GM19463 (cell line): Measurements from ENCODE around the gene PLEKHA5.
"Not testable (repeated sequence)": the region's sequence is repeated elsewhere in the genome, so short reads cannot be mapped to it uniquely, and the experiment has no call there.

Experiments
- ATAC-seq: cut with Tn5 transposase; IDR thresholded peaks from one replicate; pipeline ENCODE4 v1.9.1; 2021; ENCODE audit warnings: mild to moderate bottlenecking, moderate library complexity; ENCODE audit not compliant: unreplicated experiment

PLEKHA5 gene

DNA sequence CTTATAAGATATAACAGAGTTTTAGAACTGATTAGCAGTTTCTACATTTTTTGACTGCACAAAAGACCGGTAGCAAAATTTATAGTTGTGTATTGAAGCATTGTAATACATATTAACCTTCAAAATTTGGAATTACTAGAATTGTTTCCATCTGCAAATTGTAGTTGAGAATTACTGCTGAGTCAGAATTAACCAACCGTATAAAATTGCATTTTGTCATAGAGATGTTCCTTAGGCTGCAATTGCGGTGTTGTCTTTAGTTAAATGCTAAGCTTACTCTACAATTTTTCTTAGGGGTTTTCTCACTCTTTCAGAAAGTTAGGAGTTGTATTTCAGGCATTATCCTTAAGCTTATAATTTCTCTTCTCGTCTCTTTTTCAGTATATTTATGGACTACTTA lies 132.2 kb downstream of the PLEKHA5 start:
- ATAC-seq: no peak

DNA sequence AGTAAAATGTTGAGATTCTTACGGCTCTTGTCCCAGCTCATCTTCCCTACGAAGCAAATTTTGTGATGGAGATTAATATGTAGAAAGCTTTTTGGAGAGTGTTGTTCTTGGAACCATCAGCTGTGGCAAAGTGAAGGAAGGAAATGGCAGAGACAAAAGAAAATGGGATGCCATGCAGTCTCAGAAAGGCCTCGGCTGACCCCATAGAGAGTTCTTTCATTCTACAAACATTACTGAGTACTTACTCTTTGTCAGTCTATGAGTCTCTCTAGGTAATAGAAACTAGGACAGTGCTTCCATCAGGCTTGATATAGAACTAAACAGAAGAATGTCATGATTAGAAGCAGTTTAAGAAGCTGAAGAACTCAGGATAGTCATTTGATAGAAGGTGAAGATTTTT lies 134.1 kb downstream of the PLEKHA5 start:
- no peak for ATAC-seq

DNA sequence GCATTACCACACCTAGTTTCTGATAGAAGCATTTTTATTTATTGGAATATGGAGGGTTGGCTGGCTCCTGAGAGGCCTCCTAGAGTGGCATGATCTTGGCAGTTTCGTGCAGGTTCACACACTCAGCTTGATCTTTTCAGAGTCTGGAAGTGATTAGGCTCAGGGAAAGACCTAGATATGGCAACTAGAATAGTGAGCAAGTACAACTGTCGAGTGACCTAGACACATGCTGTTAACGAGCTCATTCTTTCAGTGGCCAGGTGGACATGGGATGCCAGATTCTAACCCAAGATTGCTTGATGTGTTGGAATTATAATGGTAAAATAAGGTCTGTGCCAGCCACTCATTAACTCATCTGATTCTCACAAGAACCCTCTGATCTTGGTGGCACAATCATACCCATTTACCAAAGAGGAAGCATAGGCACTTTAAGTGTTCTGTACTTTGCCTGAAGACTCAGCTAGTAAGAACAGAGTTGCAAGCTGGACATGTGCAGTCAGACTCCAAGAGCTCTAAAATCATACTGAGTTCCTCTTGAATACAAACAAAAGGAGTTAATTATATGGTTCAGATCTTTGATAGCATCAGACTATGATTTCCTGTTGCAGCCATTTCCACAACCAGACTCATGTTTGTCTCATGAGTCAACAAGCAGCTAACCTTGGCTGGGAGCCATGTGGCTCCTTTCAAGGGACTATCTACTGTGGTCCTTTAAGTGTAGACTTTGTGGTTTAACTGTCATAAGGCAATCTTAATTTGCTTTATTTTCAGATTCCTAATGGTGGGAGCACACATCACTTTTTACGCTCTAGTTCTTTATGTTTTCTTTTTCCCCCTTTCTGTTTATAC lies 144.2 kb downstream of the PLEKHA5 start:
- ATAC-seq: no peak

DNA sequence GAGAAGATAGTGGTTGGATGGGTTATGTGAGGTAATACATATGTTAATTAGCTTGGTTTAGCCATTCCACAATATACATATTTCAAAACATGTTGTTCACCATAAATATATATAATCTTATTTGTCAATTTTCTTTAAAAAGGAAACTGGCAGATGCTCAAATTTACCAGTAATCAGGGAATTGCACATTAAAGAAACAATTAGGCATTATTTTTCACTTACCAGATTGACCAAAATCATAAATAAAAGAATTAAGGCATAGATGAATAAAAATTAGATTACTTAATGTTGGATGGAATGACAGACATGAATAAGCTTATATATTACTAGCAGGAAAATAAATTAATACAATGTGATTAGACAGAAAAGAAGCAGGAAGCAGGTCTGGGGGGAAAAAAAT lies 147.2 kb downstream of the PLEKHA5 start:
- ATAC-seq: no peak

DNA sequence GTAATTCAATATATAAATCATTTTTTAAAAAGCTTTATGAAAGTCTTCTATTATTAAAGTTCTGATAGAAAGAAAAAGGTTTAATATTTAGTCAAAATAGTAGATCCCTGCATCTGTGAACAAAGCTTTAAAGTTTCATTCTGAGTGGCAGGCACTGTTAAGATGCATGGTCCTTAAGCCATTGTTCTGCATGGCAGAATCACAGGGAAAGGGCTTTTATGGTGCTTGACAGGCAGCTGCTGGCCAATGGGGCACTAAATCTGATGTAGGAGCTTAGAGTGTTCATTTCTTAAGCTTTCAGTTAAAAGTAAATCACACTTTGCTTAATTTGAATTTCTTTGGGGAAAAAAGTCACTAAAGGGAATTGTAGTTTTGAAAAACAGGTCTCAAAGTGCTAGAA lies 148.2 kb downstream of the PLEKHA5 start:
- ATAC-seq: no peak

DNA sequence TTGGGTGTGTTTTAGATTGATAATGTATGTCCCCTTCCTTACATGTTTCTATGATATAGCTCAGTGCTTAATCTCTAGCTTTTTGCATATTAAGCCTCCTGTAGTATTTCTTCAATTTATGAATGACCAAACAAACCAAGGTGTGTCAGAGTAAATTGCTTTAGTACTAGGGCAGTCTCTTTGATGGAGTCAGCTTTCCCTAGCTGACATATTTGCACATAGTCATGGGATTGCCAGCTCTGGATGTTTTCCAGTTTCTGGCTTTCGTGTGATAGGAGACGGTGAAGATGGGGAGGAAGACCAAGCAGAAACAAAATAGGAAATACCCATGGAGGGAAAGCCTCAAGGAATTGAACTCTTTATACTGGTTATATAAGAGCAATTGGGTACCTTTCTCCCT lies 148.9 kb downstream of the PLEKHA5 start:
- ATAC-seq: no peak

DNA sequence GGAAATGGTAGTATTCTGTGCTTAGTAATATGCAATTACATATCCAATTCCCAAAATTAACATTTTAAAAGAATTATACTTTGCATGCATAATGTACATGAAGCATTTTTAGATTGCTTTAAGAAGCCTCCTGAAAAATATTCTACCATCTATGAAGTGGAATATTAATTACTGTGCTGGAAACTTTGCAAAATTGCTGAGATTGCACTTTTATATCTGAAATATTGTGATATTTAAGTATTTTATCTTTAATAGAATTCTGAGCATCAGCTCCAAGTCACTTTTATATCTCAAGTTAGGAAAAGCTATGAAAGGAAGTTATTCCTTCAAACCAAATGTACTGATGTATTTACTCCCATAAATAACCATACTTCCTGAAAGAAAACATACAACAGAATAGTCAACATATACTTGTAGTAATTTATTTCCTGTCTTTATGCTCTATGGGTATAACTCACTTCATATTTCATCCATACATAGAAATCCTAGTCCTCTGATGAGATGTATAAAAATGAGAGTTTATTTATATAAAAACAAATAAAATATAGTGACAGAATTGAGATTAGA lies 152.7 kb downstream of the PLEKHA5 start:
- no peak for ATAC-seq

DNA sequence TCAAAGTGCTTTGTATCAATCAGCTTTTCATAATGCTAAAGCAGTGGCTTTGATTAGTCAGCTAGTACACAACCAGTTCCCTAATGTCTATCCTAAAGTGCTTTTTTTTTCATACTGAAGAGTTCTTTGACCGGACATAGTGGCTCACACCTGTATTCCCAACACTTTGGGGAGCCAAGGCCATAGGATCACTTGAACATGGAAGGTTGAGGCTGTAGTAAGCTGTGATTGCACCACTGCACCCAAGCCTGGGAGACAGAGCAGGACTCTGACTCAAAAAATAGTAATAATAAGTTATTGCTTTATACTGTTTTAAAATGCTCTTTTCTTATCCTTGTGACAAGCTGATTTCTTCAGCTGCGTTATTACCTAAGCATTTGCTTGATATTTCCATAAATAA lies 155.1 kb downstream of the PLEKHA5 start:
- ATAC-seq: no peak

DNA sequence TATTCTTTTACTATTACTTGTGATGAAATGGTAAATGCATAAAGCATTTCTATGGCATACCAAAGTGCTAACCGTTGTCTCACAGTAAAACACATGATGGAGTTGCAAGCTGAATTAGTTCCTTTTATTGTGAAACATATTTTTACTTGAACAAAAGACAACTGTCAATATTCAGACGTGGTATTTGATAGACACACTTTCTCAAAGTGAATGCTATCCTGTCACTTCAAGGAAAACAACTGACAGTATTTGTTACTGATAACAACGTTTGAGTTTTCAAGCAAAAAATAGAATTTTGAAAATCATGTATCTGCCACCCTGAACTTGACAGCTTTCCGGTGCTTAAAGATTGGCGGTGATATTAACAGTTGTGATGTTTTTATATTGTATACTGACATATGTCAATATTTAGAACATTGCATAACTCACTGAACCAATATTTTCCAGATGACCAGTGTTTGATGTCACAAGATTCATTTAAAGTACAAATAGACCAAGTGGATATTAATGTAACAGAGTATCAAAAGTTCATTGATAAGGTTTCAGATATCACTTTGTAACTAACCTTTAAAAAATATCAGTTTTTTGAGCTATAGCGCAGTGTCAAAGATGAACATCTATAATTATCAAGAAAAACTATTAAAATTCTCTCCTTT lies 156.4 kb downstream of the PLEKHA5 start:
- ATAC-seq: no peak

DNA sequence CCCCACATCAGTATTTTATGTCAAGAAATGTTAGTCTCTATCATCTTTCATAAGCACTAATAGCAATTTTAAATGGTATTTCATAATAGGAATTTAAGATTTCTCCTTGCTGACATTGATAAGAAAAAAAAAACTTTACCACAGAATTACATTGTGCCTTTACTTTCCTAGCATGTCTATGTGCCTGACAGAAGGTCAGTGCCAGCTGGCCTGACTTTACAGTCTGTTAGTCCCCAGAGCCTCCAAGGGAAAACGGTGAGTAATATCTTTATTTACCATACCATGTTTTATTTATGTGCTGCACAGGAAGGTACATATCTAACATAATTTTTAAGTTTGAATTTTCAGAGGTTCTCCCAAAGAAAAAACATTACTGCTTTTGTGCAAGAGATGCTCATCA lies 157.8 kb downstream of the PLEKHA5 start:
- ATAC-seq: no peak

DNA sequence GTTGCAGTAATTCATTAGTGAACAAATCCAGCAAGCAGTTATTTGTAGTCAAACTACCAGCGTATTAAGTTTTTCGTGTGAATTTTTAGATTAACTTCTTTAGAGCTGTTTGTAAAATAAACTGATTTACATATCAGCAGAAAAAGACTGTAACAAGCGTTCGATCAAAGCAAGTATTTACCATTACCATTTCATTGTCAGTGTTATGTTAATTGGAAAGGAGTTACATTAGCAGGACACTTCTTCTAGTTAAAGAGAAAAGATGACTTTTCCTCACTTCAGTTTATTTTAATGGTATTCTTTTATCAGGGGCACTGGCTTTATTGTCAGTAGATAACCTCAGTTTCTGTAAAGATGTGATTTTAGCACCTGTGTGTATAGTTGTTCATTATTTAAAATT lies 158.6 kb downstream of the PLEKHA5 start:
- ATAC-seq: no peak

DNA sequence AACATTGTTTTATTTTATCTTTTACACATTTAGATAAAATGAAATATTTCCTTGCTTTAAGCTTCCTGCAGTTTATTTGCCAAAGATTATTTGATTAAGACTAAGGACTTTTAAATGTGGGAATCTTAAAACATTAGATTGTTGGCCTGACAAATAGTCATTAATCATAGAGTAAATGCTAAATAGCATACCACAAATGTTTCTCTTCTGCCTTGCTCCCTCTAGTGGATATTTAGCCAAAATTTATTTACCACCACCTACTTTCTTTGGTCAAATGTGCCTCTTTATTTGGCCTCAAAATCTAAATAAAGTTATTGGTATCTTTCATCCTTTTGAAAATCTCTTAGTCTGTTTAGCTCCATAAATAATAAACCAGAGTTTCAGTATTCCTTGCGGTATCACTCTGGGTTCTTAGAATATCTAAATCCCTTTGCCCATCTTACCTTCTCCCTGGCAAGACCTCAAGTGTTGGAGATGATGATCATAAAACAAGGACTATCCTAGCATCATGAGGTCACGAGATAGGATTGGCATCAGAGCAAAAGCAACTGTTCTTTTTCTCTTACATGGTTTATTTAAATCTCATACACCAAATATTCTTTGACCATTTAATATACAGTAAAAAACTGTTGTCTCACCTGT lies 159.2 kb downstream of the PLEKHA5 start:
- no peak for ATAC-seq

DNA sequence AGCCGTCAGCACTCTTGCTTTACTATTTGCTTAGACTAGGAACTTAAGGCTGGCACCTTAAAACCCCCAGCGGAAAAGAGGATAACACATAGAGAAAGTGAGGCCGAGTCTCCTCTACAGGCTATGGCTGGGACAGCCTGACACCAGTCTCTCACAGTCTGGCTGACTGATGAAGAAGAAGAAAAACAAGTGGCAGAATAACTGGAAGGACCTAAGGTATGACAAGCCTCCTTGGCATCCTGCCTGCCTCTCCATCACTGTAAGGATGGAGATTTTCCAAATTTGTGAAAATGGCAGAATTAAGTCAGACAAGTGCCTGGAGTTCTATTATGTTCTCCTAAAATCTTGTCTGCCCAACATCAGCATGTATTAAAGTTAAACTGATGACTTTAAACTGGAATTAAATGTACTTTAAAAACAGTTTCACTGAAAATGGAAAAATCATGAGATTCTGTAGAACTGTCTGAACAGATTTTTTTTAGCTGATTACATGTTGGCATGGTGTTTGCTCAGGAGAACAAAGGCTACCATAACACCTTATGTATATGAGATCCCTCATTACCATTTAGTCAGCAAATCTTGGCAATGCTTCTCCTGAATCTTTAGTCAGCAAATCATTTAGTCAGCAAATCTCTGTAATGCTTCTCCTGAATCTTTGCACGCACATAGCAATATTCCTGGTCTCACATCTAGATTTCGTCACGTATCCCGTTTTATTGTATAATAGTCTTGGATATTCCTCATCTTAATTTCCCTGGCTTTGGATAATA lies 169.5 kb downstream of the PLEKHA5 start:
- no peak for ATAC-seq

DNA sequence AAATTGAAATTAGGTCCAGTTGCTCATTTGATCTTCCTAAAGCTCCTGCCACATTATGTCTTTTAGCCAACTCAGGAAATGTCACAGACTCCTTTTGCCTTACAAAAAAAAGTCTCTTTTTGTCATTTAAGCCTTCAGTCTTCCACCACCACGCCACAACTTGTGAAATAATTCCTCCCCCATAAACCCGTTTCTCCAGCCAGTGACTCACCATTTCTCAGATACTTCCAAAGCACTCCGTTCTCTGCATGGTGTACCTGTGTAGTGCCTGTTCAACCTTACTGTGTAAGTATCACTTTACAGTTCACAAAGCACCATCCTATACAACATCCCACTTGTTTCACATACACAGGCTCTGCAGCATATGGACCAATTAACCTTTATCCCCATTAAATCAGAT lies 170.2 kb downstream of the PLEKHA5 start:
- no peak for ATAC-seq

DNA sequence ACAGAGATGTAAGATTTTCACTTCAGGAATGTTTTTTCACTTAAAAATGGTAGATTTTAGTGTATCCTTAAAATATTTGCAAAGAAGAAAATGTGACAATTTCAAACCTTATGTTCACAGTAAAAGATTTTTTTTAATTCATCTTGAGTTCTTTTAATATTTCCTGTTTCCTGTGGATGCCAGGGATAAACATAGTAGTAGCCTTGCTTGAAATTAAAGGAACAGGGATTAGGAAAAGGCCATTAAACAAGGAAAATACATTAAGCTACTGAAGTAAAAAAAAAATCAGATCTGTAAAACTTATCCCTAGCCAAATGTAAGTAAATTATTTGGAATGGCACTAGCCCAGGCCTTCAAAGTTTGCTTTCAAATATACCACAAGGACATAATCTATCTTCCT lies 171.7 kb downstream of the PLEKHA5 start:
- ATAC-seq: no peak

DNA sequence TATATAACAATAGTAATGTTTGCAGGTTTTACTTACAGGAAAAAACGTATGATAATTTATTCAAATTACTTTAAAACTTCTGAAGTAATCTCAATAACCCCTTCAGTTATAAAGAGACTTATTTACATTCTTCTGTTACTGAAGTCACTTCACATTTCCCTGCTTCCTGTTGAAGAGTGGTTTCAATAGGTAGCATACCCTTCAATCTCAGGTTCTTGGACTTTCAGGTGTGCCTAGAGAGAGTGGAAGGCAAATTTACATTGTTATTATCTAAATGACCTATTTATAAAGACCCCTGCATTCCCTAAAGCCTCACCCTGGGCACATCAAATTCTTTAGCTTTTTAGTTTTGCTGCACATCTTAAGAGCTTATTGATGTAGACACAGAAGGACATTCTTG lies 172.2 kb downstream of the PLEKHA5 start:
- no peak for ATAC-seq

DNA sequence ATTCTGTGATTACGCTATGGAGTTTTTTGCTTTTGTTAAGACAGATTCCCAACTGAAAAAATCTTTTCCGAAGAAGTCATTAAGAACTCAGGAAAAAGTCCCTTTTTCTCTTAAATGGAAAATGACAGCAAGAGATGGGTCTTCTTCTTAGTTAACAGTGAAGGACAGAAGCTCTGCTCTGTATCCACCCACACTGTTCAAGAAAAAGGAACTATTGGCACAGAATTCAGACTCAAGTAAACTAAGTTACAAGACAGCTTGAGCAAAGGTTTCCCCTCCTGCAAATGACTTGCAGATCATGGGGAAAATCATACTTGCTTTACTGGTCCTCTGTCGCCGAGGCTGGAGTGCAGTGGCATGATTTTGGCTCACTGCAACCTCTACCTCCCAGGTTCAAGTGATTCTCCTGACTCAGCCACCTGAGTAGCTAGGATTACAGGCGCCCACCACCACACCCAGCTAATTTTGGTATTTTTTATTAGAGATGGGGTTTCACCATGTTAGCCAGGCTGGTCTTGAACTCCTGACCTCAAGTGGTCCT lies 172.6 kb downstream of the PLEKHA5 start:
- ATAC-seq: no peak

DNA sequence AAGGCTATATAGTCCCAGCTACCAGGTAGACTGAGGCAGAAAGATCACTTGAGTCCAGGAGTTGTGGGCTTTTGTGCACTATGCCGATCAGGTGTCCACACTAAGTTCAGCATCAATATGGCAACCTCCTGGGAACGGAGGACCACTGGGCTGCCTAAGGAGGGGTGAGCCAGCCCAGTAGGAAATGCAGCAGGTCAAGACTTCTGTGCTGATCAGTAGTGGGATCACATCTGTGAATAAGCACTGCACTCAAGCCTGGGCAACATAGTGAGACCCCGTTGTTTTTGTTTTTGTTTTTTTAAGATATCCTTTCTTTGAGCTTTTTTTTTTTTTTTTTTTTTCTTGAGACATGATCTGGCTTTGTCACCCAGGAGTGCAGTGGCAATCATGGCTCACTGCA lies 174.0 kb downstream of the PLEKHA5 start:
- no peak for ATAC-seq

DNA sequence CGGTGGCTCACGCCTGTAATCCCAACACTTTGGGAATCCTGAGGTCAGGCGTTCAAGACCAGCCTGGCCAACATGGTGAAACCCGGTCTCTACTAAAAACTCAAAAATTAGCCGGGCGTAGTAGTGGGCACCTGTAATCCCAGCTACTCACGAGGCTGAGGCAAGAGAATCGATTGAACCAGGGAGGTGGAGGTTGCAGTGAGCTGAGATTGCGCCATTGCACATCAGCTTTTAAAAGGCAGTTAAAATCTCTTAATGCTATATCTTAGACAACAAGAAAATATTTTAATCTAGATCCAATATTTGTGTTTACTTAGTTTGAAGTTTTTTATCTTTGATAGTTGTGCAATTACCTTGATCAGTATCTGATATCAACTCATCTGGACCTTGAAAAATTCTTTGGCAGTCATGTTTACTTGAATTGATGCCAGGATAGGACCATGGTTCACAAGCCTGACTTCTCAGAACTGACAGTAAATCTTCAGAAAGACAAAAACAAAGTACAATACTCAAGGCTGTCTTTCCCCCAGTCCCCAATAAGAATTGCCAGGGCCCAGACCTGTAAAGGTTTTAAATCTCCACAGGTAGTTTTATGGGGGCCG lies 174.7 kb downstream of the PLEKHA5 start:
- ATAC-seq: no peak

DNA sequence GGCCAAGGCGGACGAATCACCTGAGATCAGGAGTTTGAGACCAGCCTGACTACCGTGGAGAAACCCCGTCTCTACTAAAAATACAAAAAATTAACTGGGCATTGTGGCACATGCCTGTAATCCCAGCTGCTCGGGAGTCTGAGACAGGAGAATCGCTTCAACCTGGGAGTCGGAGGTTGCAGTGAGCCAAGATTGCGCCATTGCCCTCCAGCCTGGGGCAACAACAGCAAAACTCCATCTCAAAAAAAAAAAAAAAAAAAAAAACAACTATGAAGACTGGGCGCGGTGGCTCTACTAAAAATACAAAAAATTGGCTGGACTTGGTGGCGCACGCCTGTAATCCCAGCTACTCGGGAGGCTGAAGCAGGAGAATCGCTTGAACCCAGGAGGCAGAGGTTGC lies 176.1 kb downstream of the PLEKHA5 start:
- not testable (repeated sequence) for ATAC-seq
